HG02981 (cell line): ENCODE measurements around the gene HDAC4.

Source experiments
- ATAC-seq: cut with Tn5 transposase; IDR thresholded peaks from one replicate; pipeline ENCODE4 v1.9.1; 2021; ENCODE audit warnings: mild to moderate bottlenecking, moderate library complexity; ENCODE audit not compliant: unreplicated experiment

Gene HDAC4

DNA sequence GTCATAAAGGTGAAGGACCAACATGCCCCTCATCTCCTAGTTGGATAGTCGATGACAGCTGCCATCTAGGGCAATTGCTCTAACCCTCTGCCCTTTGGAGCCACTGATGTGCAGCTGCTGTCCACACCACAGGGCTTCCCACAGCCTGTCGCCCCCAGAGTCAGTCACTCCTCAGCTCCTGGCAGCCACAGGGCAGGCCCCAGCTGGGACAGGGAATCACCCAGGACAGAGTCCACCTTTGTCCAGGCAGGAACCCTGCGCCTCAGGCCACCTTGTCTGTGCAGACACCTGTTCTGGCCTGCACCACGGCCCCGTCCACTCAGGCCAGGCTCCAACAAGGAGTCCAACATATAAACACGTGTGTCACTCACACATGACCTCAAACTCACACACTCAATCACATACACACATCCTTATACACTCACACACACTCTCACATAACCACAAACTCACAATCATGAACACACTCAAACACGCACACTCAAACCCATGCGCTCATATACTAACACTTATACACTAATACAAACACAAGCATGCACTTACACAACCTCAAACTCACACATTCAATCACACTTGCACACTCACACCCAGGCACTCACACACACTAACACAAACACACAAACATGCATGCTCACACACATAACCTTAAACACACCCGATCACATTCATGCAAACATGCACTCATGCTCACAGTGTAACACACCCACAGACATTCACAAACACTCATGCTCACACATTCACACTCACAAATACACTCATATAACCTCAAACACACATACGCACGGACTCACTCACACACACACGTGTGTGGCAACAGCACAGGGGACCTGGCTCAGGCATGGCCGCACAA, 29.7 kb downstream of the HDAC4 start:
- ATAC-seq, result no peak

DNA sequence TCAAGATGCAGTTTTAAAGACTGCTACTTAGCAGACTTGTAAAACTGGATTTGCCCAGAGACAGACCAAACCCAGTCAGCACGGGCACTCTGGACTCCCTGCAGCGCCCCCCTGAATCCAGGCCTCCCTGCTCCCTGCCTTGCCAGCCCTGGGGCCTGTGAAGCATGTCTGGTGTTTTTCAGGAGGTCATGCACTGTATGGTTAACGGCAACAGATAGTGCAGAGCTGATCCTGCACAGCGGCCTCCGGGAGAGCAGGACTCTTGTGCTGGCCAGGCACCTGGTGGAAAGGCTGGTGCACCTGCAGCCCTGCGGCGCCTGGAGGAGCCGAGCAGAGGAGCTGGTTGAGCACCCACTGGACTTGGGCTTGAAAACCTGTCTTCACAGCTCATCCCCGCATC, 30.4 kb downstream of the HDAC4 start:
- no peak for ATAC-seq

GRCh38 chr2:239369631-239370161, 31.1 kb downstream of the HDAC4 start:
- peak; percentile 82 for ATAC-seq

- no peak for ATAC-seq
Measured at GRCh38 chr2:239368906-239369552, 31.8 kb downstream of the HDAC4 start.

GRCh38 chr2:239368321-239368720, 32.5 kb downstream of the HDAC4 start:
- ATAC-seq, result no peak

DNA sequence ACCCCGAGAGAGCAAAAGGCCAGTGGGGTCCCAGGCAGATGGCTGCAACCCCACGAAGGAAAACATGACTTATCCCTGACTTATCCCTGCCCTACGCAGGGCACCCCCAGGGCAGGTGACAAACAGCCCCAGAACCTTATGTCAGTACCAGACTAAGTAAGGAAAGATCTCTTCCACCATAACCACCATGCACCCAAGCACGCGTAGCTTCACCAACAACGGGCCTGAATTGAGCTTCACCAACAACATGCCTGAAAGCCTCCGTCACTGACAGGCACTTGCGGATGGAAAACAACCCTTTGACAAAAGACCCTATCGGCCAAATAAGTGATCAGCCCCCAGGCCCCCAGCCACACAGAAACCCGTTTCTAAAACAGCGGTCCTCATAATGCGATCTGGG, 34.1 kb downstream of the HDAC4 start:
- ATAC-seq, result no peak

DNA sequence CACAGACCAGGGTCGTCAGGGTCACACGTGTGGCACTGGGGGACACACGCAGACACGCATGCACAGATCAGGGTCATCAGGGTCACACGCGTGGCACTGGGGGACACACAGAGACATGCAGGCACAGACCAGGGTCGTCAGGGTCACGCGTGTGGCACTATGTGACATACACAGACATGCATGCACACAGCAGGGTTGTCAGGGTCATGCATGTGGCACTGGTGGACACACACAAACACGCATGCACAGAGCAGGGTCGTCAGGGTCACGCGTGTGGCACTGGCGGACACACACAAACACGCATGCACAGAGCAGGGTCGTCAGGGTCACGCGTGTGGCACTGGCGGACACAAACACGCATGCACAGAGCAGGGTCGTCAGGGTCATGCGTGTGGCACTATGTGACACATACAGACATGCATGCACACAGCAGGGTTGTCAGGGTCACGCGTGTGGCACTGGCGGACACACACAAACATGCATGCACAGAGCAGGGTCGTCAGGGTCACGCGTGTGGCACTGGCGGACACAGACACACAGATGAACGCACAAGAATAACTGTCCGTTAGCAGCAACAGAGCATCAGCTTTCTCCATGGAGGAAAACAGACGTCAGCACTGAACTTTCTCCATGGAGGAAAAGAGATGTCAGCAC, 34.9 kb downstream of the HDAC4 start:
- ATAC-seq, result no peak

DNA sequence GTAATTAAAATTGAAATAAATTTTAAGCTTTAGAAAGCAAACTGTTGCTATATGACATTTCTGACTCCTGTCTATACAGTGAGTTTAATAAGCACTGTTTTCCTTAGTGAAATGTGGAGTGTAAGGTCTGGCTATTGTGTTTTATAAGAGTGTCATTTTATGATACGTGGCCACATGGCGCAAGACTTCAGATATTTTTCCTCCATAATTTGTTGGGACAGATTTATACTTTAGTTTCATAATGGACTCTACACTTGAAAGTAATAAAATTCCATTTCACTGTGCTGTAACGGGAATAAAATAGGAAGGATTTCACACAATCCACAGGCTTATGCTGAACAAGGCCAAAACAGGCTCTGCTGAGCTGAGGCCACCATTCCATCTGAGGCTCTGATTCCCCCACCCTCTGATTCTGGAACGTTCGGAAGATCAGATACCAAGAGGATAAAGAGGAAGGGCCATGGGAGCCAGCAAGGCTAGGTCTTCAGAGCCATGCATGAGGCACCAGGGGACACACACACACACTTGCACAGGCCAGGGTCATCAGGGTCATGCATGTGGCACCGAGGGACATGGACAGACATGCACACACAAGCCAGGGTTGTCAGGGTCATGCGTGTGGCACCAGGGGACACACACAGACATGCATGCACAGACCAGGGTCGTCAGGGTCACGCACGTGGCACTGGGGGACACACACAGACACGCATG, 35.6 kb downstream of the HDAC4 start:
- no peak for ATAC-seq

- no peak for ATAC-seq
Measured at GRCh38 chr2:239363946-239364637, 36.7 kb downstream of the HDAC4 start.

DNA sequence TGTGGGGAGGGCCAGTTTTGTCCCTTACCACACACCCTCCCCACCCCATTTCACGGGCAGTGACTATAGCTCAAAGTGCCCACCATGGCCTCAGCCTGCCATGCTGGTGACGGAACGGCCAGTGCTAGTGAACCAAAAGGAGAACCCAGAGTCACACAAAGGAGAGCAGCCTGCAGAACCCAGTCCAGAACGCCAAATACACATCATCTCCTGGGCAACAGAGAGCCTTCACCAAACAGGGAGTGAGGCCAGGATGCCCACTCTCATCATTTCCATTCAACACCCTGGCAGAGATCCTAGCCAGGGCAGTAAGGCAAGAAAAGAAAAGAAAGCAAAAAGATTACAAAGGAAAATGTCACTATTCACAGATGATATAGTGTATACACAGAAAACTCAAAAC, 38.3 kb downstream of the HDAC4 start:
- ATAC-seq, result no peak

DNA sequence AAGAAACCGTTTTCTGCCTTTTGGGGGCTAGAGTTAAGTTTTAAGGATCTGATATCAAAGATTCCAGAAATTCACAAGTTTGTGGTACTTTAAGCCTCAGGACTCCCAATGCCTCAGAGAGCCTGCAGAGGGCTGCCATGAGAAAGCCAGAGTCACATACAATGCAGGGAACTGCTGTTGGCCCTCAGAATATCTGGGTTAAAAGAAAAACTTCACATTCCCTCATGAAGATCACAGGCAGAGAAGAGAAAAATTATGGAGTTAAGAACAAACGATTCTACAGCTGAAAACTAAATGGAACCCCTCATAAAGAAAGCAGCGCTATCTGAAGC, 39.5 kb downstream of the HDAC4 start:
- no peak for ATAC-seq

DNA sequence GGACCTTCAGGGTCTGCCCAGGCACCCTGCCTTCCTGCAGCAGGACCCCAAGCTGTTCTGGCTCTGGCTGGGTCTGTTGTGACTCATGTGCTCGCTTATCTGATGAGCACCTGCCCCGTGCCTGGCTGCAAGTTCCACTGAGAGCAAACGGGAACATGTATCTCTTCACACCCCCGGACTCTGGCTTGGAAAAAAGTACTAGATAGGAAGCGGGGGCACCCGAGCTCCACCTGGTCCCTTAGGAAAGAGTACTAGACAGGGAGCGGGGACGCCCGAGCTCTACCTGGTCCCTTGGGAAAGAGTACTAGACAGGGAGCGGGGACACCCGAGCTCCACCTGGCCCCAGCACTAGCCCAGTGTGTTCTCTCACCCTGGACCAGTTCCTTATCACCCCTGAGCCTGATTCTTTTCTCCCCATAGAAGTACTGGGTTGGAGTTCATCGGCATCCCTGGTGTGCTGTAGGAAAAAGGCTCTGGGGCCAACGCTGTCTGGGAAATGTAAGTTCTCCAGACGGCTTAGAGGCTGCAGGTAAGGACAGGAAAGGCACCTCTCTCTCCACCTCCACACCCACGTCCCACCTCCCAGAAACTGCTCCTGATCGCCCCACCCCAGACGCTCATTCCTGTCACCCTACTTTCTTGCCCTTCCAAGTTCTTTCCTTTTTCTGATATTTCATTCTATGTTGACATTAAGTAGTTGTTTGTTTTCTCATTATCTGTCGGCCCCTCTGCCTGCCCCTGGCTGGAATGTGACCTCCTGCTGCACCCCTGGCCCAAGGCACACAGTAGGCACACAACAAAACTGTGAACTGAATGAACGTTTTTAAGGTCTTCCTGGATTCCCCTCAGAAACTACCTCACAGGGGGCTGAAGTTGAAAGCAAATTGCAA, 40.2 kb downstream of the HDAC4 start:
- ATAC-seq, result no peak

DNA sequence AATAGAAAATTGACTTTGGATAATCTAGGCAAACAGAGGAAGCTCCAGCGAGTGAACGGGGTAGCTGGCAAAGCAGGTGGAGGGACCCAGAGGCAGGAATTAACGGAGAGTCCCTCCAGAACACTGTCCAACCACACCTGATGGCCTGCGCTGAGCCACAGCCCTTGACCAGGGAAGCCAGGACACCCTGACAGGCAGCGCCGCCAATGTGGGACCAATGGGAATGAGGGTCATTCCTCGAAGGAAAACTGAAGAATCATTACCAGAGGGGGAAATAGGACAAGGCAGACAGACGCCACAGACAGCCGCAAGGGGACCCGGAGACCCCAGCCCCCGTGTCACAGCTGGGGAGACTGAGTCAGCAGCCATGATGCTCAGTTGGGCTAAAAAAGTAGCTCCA, 40.8 kb downstream of the HDAC4 start:
- no peak for ATAC-seq

GRCh38 chr2:239359196-239359912, 41.5 kb downstream of the HDAC4 start:
- ATAC-seq, result no peak

DNA sequence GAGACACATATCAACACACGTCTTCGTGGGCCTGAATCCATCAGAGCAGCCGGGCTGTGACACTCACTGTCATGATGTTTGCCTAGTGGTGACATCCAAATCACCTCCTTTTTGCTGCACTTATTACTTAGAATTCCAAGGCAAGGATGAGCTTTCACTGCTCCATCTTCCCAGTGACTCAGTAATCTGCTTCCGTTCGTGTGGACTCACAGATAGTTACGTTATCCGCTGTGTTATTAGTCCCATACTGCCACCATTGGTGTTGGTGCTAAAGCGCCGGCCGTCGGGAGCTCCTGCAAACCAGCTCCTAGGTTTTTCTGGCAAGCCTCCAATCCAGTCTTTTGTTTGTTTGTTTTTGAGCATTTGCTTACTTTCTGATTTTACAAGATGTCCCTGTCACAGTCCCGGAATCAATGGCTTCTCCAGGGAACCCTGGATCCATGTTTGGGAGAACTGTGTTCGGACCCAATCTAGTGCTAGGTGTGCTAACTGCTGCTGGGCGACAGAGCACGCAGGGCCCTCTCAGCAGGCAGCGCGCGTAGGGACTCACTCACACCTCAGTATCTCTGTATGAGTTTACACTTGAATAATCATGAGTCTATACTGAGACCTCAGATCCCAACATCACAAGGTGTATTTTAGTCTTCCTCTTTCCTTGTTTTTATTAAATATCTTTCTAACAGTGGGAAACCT, 42.6 kb downstream of the HDAC4 start:
- no peak for ATAC-seq

- no peak for ATAC-seq
Measured at GRCh38 chr2:239355724-239356123, 45.1 kb downstream of the HDAC4 start.

DNA sequence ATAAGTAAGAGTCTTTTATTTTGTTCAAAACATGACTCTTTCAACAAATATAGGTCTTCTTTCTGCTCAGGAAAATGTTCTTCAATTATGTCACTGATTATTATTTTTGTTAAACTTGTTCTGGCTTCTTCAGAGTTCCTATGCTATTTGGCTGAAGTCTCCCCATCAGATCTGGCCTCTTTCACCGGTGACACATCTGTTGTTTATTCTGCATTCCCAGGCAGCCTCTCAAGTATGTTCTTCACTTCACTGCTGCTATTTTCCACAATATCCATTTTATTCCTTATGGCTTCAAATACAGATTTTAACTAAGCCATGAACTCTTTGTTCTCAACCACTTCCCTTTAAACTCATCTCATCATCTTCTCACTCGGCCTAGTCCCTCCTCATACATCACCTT, 45.7 kb downstream of the HDAC4 start:
- ATAC-seq, result no peak

DNA sequence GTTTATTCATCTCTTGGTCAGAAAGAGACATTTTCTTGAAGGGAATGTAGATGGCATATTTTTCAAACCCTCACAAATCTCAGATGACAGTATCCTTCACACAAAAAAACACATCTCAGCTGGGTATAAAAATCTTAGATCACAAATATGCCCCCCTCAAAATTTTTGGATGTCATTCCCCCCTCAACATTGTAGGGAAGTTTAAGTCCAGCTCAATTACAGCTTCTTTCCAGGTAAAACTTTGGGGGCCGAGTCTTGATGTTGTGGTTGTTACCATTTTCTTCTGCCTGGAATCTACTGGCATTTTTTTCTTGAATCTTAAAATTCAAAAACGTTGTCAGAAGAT, 46.1 kb downstream of the HDAC4 start:
- no peak for ATAC-seq
